Activated CD8-positive, alpha-beta memory T cell treated with anti-CD3 and anti-CD28 coated beads, Interleukin-2, amount 50 U/mL, for 48 hours (primary cell): ENCODE data around the gene TTC12.

ENCODE experiments used
- DNase-seq: peaks from one replicate; pipeline ENCODE4 v3.0.0-alpha.2; 2020

Gene TTC12

DNA sequence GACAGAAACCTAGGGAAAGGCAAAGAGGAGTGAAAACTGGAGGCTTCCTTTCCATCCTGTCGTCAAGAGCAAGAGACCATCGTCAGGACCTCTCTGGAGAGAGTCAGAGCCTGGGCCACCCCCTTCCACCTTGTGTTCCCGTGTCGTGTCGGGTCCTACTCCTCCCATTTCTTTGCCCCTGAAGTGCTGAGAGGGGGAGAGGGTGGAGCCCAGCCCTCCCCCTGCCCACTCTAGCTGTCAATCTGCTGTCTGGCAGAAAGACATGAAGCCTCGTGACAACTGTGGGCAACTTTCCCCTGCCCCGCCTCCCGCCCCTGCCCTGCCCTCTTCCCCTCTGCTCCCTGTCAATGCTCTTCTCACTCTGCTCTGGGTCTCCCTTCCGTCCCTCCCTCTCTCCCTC lies 93.8 kb downstream of the TTC12 start:
- DNase-seq, result no peak

DNA sequence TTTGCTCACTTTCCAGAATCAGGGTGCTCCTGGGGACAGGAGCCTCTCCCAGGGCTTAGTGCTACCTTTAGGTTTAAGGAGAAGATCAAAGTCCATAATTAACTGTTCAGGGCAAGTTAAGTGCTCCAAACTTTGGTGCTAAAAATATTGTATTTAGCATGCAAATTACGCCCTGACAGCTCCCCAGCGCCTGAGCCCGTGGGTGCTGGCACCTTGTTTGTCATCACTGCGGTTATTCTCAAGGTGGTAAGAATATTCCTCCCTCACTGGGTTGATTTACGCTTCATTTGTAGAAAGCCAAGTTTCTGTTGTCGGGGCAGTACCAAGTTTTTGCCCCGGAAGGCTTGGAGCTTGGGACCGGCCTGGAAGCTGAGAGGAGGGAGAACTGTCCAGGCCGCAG lies 94.5 kb downstream of the TTC12 start:
- no peak for DNase-seq

DNA sequence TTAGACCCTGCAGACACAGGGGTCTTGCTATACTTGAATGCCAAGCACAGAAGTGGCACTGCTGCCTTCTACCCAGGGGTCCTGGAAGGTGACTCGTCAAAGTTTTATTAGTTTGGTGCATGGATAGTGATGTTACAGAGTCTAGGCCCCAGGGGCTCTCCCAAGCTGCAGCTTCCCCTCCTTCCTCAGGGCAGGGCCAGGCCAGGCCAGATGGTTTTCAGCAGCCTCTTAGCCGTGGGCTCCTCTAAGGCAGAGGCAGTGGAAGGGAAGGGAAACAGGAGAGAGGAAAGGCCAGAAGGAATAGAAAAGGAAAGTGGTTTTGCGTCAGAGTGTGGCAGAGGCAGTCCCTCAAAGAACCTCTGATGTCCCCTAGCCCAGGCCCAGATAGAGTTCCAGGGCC lies 95.1 kb downstream of the TTC12 start:
- no peak for DNase-seq

DNA sequence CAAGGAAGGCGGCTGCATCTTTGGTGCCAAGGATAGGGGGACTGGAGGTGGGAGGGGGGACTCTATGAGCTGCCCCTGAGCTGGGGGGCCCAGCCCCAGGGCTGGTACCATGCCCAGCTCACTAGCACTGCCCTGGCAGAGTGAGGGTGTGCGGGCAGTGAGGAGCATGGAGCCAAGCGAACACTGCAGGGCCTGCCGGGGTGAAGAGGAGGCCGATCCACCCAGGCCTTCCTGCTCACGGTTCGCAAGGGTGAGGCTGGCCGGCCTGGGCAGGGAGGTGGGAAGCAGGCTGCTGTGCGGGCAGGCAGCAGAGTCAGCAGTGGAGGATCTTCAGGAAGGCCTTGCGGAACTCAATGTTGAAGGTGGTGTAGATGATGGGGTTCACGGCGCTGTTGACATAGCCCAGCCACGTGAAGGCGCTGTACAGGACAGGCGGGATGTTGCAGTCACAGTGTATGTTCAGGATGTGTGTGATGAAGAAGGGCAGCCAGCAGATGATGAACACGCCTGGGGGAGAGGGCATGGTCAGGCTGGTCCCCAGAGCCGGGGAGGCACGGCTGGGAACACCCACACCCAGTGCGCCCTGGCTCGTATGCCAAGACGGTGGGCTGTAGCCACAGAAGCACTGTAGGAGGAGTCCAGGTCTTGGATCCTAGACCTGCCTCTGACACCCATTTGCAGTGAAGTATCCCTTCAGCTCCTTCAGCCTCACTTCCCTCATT lies 96.2 kb downstream of the TTC12 start:
- DNase-seq, result no peak

DNA sequence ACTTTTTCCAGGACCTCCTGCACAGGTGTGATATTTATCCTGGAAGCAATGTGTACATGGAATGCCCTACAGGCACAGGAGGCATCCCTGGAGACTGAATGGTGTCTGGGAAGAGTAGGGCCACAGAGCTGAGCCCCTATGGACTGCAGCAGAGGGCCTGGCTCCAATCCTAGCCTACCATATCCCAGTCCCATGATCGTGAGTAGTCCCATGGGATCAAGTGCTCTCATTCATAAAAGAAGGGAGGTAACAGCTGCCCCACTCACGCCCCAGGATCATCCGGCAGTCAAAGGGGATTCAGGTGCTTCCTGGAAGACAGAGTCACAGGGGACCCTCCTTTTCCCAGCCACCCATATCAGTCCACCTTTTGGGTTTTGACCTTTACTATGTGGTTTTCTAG lies 97.2 kb downstream of the TTC12 start:
- no peak for DNase-seq

DNA sequence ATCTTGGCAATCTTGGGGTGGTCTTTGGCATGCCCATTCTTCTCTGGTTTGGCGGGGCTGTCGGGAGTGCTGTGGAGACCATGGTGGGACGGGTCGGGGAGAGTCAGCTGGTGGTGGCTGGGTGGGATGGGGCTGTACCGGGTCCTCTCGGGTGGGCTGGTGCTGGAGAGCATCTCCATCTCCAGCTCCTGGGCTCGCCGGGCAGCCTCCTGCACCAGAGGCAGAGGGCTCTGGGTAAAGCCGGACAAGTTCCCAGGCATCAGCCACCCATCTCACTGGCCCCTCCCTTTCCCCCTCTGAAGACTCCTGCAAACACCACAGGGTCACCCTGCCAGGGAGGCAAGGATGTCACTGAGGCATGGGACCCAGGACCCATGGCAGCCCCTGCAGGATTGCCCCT lies 98.3 kb downstream of the TTC12 start:
- DNase-seq, result no peak

DNA sequence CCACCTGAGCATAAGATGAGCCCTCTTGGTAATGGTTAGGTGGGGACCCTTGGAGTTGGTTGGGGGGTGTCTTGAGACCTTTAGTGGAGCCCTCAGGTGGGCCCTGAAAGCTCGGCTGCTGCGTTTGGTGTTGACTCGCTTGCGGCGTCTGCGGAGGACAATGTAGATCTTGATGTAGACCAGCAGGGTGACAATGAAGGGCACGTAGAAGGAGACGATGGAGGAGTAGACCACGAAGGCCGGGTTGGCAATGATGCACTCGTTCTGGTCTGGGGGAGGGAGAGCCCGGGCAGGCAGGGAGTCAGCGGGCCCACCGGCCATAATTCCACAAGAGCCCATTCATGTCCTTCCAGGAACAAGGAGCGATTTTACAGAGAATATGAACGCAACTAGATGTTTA lies 101.0 kb downstream of the TTC12 start:
- DNase-seq, result no peak
